ENCODE data around the gene SPCS1. TPM values are rescaled to one million over a fixed set of nuclear protein-coding genes. Genes with fewer than 3 reads are reported as not detected.
A peak's percentile ranks its signal among the peaks of the same experiment; 100 is the strongest.

Gene SPCS1
- total RNA-seq, 1 experiment from 2014 or later = 93.2 TPM

- ChIA-PET CTCF (no interaction called here), POLR2A (no interaction called here)
- Histone ChIP-seq H3K36me3 (ENCODE audit: control insufficient read depth, insufficient read depth, low read length) (peaks cover 14% of the 10 kb centered on the region), H3K27ac (ENCODE audit: low read length) (no peak overlapping the region; the same call in 1 of the 2 replicates), H3K9me3 (ENCODE audit: control insufficient read depth, insufficient read depth, low read depth, low read length) (no peaks in the 10 kb centered on the region), H3K4me1 (ENCODE audit: control insufficient read depth, insufficient read depth, low read length) (peaks cover 17% of the 10 kb centered on the region), H3K27me3 (ENCODE audit: control insufficient read depth, insufficient read depth, low read length) (no peaks in the 10 kb centered on the region), H3K4me3 (ENCODE audit: low read depth in 2 of 2, low read length in 2 of 2) (no peak overlapping the region)
- intact Hi-C loops (cut with micrococcal nuclease; ENCODE audit: unreplicated experiment) = no loop called here
- in situ Hi-C loops (cut with HindIII; ENCODE audit: low pct_unique_long_range_greater_than_20kb, low sequenced_read_pairs) = no loop called here
- TF ChIP-seq CTCF (IDR thresholded peaks at IDR 0.05) (no peak), TCF7L2 (IDR thresholded peaks at IDR 0.05; ENCODE audit: low read depth, low read length) (no peak), POLR2AphosphoS5 (IDR thresholded peaks at IDR 0.05; ENCODE audit: low read depth, low read length) (no peak), SIN3A (IDR thresholded peaks at IDR 0.05; ENCODE audit: borderline replicate concordance, insufficient read depth, low read depth, low read length) (no peak), REST (IDR thresholded peaks at IDR 0.05; ENCODE audit: insufficient read depth in 1 of 2, low read depth in 2 of 2, low read length in 1 of 2) (no peak)
- TSS peak; percentile 72 for BruUV-seq (replicated peaks)
- no peak for ATAC-seq
- no peak for DNase-seq (ENCODE audit: low read depth, low spot score)
These were observed 2.6 kb upstream of the SPCS1 start for GRCh38 chr3:52703341-52703740.

- TF ChIP-seq SIN3A (IDR thresholded peaks at IDR 0.05; ENCODE audit: borderline replicate concordance, insufficient read depth, low read depth, low read length) (0 out of 2 replicates have a peak, but pooled peaks have one; percentile 42), CTCF (IDR thresholded peaks at IDR 0.05) (no peak)
- peak overlapping the region; percentile 64 to 99 for H3K4me3 ChIP-seq (ENCODE audit: low read depth in 2 of 2, low read length in 2 of 2)
- H3K27ac ChIP-seq (ENCODE audit: low read length) = peak overlapping the region; percentile 75
- peaks cover 16% of the 10 kb centered on the region for H3K36me3 ChIP-seq (ENCODE audit: control insufficient read depth, insufficient read depth, low read length)
- DNase-seq (ENCODE audit: low read depth, low spot score) (no peak), ATAC-seq (peak; percentile 19)
- no peaks in the 10 kb centered on the region for H3K27me3 ChIP-seq (ENCODE audit: control insufficient read depth, insufficient read depth, low read length)
- in situ Hi-C loops (cut with HindIII; ENCODE audit: low pct_unique_long_range_greater_than_20kb, low sequenced_read_pairs) (no loop called here), intact Hi-C loops (cut with micrococcal nuclease; ENCODE audit: unreplicated experiment) (no loop called here)
- peaks cover 17% of the 10 kb centered on the region for H3K4me1 ChIP-seq (ENCODE audit: control insufficient read depth, insufficient read depth, low read length)
- BruUV-seq (replicated peaks) = no TSS peak
- ChIA-PET POLR2A (interaction anchor here (0.6 kb wide), 1 partner anchor 28 kb away, joined by 6 read pairs; no protein-coding TSS in a partner anchor), CTCF (no interaction called here)
- no peaks in the 10 kb centered on the region for H3K9me3 ChIP-seq (ENCODE audit: control insufficient read depth, insufficient read depth, low read depth, low read length)
These were observed 1.1 kb upstream of the SPCS1 start for GRCh38 chr3:52704611-52705437.
